Osteocyte (in vitro differentiated cells): ENCODE measurements around the gene BST1. TPM values are rescaled to one million over a fixed set of nuclear protein-coding genes. Genes with fewer than 3 reads are reported as not detected.

ENCODE experiments used
- DNase-seq: peaks from one replicate; pipeline ENCODE4 v3.0.0; 2021; ENCODE audit warnings: mixed read lengths; ENCODE audit not compliant: unreplicated experiment; ENCODE audit errors: extremely low spot score
- H3K27ac Mint-ChIP-seq: one replicate; pipeline ENCODE4 v1.8.0; 2021; ENCODE audit warnings: mild to moderate bottlenecking, mixed read lengths; ENCODE audit not compliant: unreplicated experiment
- H3K27me3 Mint-ChIP-seq: one replicate; pipeline ENCODE4 v1.8.0; 2021; ENCODE audit warnings: mixed read lengths; ENCODE audit not compliant: unreplicated experiment
- H3K36me3 Mint-ChIP-seq: one replicate; pipeline ENCODE4 v1.8.0; 2021; ENCODE audit warnings: mixed read lengths; ENCODE audit not compliant: unreplicated experiment
- H3K4me1 Mint-ChIP-seq: one replicate; pipeline ENCODE4 v1.8.0; 2021; ENCODE audit warnings: mixed read lengths; ENCODE audit not compliant: unreplicated experiment
- H3K4me3 Mint-ChIP-seq: one replicate; pipeline ENCODE4 v1.8.0; 2021; ENCODE audit warnings: mild to moderate bottlenecking, moderate library complexity, mixed read lengths; ENCODE audit not compliant: unreplicated experiment
- H3K9me3 Mint-ChIP-seq: one replicate; pipeline ENCODE4 v1.8.0; 2021; ENCODE audit warnings: mixed read lengths; ENCODE audit not compliant: unreplicated experiment
- CTCF ChIP-seq: fragments of 200-600 bp; sonication (generic); IDR thresholded peaks from 2 replicates; pipeline ENCODE4 v1.5.0; 2021; ENCODE audit warnings: antibody characterized with exemption, mild to moderate bottlenecking, moderate library complexity
- total RNA-seq: library from RNA; stranded (reverse); gene quantifications from 2 replicates; pipeline ENCODE4 v1.2.1, GENCODE V29; 2021

The BST1 gene
- total RNA-seq, 1 donor from 2014 or later: 0.54 TPM

- Mint-ChIP-seq H3K4me3 (peak within 1 kb of the TSS; percentile 99), H3K9me3 (no peaks in the 10 kb centered on the region), H3K36me3 (peaks cover 16% of the 10 kb centered on the region), H3K27me3 (no peaks in the 10 kb centered on the region), H3K4me1 (peaks cover 63% of the 10 kb centered on the region), H3K27ac (peak within 1 kb of the TSS; percentile 100)
- TF ChIP-seq CTCF: no peak
- peak; percentile 100 for DNase-seq
Observed at GRCh38 chr4:15681372-15682241, 21.3 kb upstream of the BST1 start, which contains the start of gene FAM200B. Gene FAM200B (plus strand): TSS chr4:15681827. CDS start chr4:15686978, 5,151 bp downstream.

- H3K9me3 Mint-ChIP-seq: no peaks in the 10 kb centered on the region
- no peaks in the 10 kb centered on the region for H3K27me3 Mint-ChIP-seq
- peaks cover 59% of the 10 kb centered on the region for H3K4me1 Mint-ChIP-seq
- TF ChIP-seq CTCF: no peak
- peak overlapping the region; percentile 99 for H3K4me3 Mint-ChIP-seq
- no peak for DNase-seq
- H3K27ac Mint-ChIP-seq: peak overlapping the region; percentile 100
- peaks cover 22% of the 10 kb centered on the region for H3K36me3 Mint-ChIP-seq
Observed at GRCh38 chr4:15682242-15683142, 20.4 kb upstream of the BST1 start.

GRCh38 chr4:15683143-15683495, 19.7 kb upstream of the BST1 start:
- no peak for DNase-seq
- no peaks in the 10 kb centered on the region for H3K9me3 Mint-ChIP-seq
- no peaks in the 10 kb centered on the region for H3K27me3 Mint-ChIP-seq
- peak overlapping the region; percentile 99 for H3K4me3 Mint-ChIP-seq
- H3K27ac Mint-ChIP-seq: peak overlapping the region; percentile 100
- H3K4me1 Mint-ChIP-seq: peaks cover 60% of the 10 kb centered on the region
- peaks cover 26% of the 10 kb centered on the region for H3K36me3 Mint-ChIP-seq
- TF ChIP-seq CTCF: no peak

GRCh38 chr4:15684498-15684897, 18.4 kb upstream of the BST1 start:
- Mint-ChIP-seq H3K4me3 (no peak overlapping the region), H3K36me3 (peaks cover 29% of the 10 kb centered on the region), H3K27me3 (no peaks in the 10 kb centered on the region), H3K4me1 (peaks cover 60% of the 10 kb centered on the region), H3K9me3 (no peaks in the 10 kb centered on the region), H3K27ac (no peak overlapping the region)
- TF ChIP-seq CTCF: no peak
- DNase-seq: no peak

- DNase-seq: no peak
- Mint-ChIP-seq H3K4me1 (peaks cover 76% of the 10 kb centered on the region), H3K4me3 (no peak overlapping the region), H3K27ac (peak overlapping the region; percentile 1), H3K36me3 (peaks cover 27% of the 10 kb centered on the region), H3K27me3 (no peaks in the 10 kb centered on the region), H3K9me3 (no peaks in the 10 kb centered on the region)
- TF ChIP-seq CTCF: no peak
Observed at GRCh38 chr4:15688051-15688450, 14.8 kb upstream of the BST1 start.
